OCI-M2 (cell line): ENCODE measurements around the gene CEP70.

ENCODE experiments used
- DNase-seq: peaks from one replicate; lab custom pipeline; 2025; ENCODE audit not compliant: unreplicated experiment; lab: John Stamatoyannopoulos, UW

CEP70 gene

DNA sequence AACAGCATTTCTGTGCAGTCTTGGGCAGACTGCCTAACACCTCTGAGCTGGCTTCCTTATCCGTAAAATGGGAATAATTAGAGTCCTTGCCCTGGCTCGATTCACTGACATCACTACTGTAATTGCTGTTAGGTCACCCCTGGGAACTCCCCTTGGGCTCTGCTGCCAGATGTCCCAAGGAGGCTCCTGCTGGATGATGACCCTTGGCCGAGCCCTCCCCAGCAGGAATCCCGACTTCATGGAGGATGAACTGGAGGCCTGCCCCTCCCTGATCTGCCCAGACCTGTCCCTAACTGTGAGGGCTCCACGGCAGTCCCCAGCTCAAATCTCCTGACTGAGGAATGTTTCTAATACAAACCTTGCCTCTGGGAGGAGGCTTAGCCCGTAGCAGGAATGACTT lies 141.6 kb downstream of the CEP70 start:
- DNase-seq = no peak

DNA sequence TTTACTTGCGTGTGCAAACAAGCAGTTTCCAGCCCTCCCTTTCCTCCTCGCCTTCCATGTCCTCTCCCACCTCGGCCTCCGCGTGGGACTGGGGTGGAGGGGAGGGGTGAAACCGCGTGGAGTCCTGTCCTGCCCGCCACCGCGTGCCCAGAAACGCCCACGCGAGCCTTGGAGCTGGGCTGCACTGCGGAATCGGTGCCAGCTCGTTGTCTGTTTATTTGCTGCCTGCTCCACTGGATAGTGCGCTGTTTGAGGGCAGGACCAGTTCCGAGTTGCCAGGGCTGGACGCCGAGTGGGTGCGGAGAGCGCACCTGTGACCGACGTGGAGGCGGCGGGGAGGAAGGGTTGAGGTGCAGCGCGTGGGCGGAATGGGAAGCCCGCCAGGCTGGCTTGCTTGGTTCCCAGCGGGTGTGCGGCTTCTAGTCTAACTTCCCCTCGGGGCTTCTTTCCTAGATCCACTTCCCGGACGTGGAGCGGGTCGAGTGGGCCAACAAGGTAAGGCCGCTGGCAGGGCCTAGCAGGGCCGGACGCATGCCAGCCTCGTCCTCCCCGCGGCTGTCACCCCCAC lies 142.4 kb downstream of the CEP70 start:
- no peak for DNase-seq

DNA sequence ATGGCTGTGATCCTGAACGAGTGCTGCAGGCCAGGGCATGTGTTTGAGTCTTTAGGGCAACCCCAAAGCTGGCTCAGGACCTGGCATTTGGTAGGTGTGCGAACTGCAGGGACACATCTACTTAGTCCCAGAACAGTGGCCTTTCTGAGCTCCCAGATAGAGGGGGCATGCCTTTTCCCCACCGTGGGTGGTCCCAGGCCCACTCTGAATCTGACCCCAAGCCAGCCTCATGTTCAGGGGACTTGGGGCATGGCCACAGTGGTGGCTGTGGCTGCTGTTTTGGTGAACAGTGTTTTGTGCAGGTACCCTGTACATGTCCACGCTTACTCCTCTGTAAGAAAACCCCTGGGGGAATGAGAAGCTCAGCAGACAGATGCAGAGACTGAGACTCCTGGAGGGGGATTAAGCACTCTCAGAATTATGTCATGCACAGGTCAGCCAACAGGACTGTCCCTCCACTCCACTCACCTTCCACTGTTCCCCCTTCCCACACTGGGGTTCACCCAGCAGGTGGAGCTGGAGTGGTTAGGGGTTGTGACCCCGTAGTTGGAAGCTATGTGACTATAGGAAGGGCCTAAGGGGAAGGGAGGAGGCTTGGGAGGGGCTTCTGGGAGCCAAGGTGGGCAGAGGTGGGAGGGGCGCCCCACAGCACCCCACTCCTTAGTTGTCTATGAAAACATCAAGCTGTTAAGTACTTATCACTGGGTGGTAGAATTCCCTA lies 143.2 kb downstream of the CEP70 start:
- DNase-seq = no peak

- DNase-seq = no peak
Observed at GRCh38 chr3:138450181-138450580, 143.9 kb downstream of the CEP70 start.

- DNase-seq = no peak
Observed at GRCh38 chr3:138449490-138449889, 144.6 kb downstream of the CEP70 start.

DNA sequence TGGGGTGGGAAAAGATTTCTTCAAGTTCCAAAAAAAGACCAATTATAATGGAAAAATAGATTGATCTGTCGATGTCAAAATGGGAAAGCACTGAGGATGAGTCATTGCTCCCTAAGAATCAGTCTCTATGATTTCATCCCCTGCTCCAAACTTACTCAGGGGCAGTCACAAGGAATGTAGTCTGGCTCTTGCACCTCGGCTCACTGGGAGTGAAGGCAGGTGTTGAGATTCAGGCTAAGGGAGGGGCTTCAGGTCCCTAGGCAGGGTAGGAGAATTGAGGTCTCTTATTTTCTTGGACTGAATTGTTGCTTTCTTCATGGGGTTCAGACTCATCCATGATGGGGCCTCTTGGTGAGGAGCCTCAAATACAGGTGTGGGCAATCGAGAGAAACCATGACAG lies 145.4 kb downstream of the CEP70 start:
- no peak for DNase-seq

GRCh38 chr3:138445654-138446053 lies 148.4 kb downstream of the CEP70 start:
- DNase-seq = no peak

DNA sequence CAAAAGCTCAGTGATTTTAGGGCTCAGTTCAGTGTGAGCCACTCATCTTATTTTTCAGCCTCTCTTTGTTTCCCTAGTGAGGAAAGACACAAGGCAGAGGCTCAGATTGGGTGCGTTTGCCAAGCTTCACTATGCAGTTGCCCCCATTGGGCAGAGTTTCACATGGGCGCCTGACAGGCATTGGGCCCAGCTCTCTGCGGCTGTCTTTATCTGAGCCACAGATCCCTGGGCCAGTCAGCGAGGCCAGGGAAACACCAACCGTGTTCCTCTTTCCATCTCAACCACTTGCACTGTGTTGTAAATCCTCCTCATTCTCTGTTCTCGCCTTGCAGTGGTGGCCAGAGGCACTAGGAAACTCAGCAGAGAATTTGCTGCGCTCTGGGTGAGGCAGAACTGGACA lies 148.8 kb downstream of the CEP70 start:
- no peak for DNase-seq
